PFSK-1 (cell line): Measurements from ENCODE around the gene MYO7A.

Experiments
- FOXP2 ChIP-seq: optimal IDR thresholded peaks from 2 replicates; pipeline ENCODE3; 2011; ENCODE audit warnings: borderline replicate concordance, control low read depth, inconsistent platforms; ENCODE audit not compliant: insufficient read depth; ENCODE audit errors: extremely low read length, extremely low read depth
- POLR2AphosphoS5 ChIP-seq: IDR thresholded peaks from 2 replicates; pipeline ENCODE4 v1.6.1; 2012; ENCODE audit warnings: low read depth, mild to moderate bottlenecking, control low read depth, low read length, moderate library complexity
- SIN3A ChIP-seq: IDR thresholded peaks from 2 replicates; pipeline ENCODE4 v1.6.1; 2012; ENCODE audit warnings: mild to moderate bottlenecking, low read length, moderate library complexity, borderline replicate concordance; ENCODE audit not compliant: insufficient read depth
- TAF1 ChIP-seq: IDR thresholded peaks from 2 replicates; pipeline ENCODE4 v1.6.1; 2012; ENCODE audit warnings: low read length, control low read depth, borderline replicate concordance; ENCODE audit not compliant: insufficient read depth
- TF ChIP-seq, protein P1 (sequence below), 2 experiments: IDR thresholded peaks; 2 replicates each; pipeline versions ENCODE4 v1.6.1 to v1.8.0; 2011 to 2012; ENCODE audit warnings: low read depth in 2 of 2, low read length in 2 of 2, control low read depth in 1 of 2, inconsistent platforms in 1 of 2, mild to moderate bottlenecking in 1 of 2, moderate library complexity in 1 of 2; ENCODE audit not compliant: insufficient read depth in 1 of 2

DNA sequence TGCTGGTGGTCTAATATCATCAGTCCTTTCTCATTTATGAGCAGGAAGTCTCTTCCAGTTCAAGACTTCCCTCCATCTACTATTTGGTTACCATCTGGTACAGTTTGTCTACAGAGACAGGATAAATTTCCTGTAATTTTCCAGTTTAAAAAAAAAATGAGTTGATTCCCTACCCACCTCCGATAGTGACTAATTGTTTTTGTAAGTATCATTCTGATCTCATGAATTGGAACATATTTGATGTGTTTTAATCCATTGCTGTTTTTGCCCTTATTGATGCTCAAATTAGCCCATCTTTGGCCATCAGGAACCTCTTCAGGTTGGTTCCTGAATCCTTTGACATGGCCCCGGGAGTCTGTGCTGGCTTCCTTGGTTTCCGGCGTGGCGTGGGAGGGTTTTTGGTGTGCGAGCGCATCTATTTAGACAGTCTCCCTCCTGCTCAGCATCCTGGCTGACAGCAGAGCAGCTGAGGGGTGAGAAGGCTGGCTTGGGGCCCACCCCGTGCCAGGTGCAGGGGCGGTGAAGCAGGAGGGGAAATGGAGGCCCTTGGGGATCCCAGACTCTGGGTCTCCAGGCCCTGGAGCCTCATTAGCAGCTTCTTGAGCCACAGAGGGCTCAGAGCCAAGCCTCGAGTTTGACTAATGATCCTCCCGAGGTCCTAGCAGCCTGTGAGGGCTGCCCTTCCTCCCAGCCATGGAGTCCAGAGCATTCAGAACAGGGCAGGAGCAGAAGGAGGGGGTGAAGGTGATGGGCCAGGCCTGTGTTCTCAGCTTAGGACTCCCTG lies 18.6 kb upstream of the MYO7A start:
- TF ChIP-seq POLR2AphosphoS5 (no peak), TAF1 (no peak), SIN3A (no peak), FOXP2 (no peak)
- TF ChIP-seq, protein P1, sequence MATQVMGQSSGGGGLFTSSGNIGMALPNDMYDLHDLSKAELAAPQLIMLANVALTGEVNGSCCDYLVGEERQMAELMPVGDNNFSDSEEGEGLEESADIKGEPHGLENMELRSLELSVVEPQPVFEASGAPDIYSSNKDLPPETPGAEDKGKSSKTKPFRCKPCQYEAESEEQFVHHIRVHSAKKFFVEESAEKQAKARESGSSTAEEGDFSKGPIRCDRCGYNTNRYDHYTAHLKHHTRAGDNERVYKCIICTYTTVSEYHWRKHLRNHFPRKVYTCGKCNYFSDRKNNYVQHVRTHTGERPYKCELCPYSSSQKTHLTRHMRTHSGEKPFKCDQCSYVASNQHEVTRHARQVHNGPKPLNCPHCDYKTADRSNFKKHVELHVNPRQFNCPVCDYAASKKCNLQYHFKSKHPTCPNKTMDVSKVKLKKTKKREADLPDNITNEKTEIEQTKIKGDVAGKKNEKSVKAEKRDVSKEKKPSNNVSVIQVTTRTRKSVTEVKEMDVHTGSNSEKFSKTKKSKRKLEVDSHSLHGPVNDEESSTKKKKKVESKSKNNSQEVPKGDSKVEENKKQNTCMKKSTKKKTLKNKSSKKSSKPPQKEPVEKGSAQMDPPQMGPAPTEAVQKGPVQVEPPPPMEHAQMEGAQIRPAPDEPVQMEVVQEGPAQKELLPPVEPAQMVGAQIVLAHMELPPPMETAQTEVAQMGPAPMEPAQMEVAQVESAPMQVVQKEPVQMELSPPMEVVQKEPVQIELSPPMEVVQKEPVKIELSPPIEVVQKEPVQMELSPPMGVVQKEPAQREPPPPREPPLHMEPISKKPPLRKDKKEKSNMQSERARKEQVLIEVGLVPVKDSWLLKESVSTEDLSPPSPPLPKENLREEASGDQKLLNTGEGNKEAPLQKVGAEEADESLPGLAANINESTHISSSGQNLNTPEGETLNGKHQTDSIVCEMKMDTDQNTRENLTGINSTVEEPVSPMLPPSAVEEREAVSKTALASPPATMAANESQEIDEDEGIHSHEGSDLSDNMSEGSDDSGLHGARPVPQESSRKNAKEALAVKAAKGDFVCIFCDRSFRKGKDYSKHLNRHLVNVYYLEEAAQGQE (IDR thresholded peaks at IDR 0.05; ENCODE audit: insufficient read depth in 1 of 2, low read depth in 2 of 2, low read length in 2 of 2) = no peak
